Choroid plexus epithelial cell (primary cell): Measurements from ENCODE around the gene MRPL41.
"Not testable (repeated sequence)": the region's sequence is repeated elsewhere in the genome, so short reads cannot be mapped to it uniquely, and the experiment has no call there.

ENCODE experiments used
- DNase-seq: peaks from one replicate; pipeline ENCODE4 v3.0.0-alpha.2; 2010; ENCODE audit warnings: low read depth
- H3K4me3 ChIP-seq: 2 replicates; pipeline ENCODE4 v1.5.1; 2011; ENCODE audit warnings: low read depth, mild to moderate bottlenecking, control low read depth, low read length, moderate library complexity
- CTCF ChIP-seq: conservative IDR thresholded peaks from 2 replicates; pipeline ENCODE4 v1.5.1; 2011; ENCODE audit warnings: low read depth, mild to moderate bottlenecking, control low read depth, inconsistent platforms, low read length, moderate library complexity

MRPL41 gene

GRCh38 chr9:137550231-137550621 is 1.5 kb upstream of the MRPL41 start, which contains the start of gene PNPLA7:
Gene PNPLA7 (minus strand): TSS chr9:137550402. CDS start chr9:137550197, 205 bp downstream.
- peak; percentile 85 for DNase-seq
- H3K4me3 ChIP-seq, result peak within 1 kb of the TSS; percentile 70
- TF ChIP-seq CTCF, result no peak

DNA sequence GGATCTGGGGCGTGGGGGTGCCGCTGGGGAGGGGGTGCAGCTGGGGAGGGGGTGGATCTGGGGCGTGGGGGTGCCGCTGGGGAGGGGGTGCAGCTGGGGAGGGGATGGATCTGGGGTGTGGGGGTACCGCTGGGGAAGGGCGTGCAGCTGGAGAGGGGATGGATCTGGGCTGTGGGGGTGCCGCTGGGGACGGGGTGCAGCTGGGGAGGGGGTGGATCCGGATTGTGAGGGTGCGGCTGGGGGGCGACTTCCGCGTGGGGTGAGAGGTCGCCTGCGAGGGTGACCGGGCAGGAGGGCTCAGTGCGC is 768 bp upstream of the MRPL41 start:
- peak overlapping the region; percentile 70 for H3K4me3 ChIP-seq
- not testable (repeated sequence) for DNase-seq

DNA sequence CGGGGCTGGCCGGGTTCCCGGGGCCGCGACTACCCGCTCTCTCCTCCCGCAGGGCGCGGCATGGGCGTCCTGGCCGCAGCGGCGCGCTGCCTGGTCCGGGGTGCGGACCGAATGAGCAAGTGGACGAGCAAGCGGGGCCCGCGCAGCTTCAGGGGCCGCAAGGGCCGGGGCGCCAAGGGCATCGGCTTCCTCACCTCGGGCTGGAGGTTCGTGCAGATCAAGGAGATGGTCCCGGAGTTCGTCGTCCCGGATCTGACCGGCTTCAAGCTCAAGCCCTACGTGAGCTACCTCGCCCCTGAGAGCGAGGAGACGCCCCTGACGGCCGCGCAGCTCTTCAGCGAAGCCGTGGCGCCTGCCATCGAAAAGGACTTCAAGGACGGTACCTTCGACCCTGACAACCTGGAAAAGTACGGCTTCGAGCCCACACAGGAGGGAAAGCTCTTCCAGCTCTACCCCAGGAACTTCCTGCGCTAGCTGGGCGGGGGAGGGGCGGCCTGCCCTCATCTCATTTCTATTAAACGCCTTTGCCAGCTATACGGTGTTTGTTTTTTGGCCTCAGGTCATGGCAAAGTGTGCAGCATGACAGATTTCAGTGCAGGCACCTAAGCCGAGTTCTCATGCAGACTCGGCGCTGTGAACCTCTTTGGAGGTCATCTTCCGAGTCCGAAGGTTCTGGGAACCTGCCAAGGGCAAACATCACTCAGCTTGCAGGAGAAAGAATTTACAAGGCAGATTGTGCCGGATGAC is 516 bp downstream of the MRPL41 start:
- TF ChIP-seq CTCF, result no peak

DNA sequence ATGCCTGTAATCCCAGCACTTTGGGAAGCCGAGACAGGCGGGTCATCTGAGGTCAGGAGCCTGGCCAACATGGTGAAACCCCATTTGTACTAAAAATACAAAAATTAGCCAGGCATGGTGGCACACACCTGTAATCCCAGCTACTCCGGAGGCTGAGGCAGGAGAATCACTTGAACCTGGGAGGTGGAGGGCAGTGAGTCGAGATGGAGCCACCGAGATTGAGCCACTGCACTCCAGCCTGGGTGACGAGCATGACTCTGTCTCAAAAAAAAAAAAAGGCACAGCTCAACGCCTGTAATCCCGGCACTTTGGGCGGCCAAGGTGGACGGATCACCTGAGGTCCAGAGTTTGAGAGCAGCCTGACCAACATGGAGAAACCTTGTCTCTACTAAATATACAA is 2.0 kb downstream of the MRPL41 start:
- H3K4me3 ChIP-seq, DNase-seq: not testable (repeated sequence)

More for the DNA sequence above, 516 bp downstream of the MRPL41 start:
- peak; percentile 16 for DNase-seq
- H3K4me3 ChIP-seq, result peak overlapping the region; percentile 90

- no peak for DNase-seq
- no peak overlapping the region for H3K4me3 ChIP-seq
- no peak for TF ChIP-seq CTCF
These were observed 2.7 kb downstream of the MRPL41 start for GRCh38 chr9:137554349-137554748.

GRCh38 chr9:137555179-137555578 is 3.5 kb downstream of the MRPL41 start:
- TF ChIP-seq CTCF, result no peak
- DNase-seq, result no peak
- H3K4me3 ChIP-seq, result no peak overlapping the region

GRCh38 chr9:137556069-137556838 is 4.6 kb downstream of the MRPL41 start:
- TF ChIP-seq CTCF, result no peak
- H3K4me3 ChIP-seq, result no peak overlapping the region
- peak; percentile 27 for DNase-seq

DNA sequence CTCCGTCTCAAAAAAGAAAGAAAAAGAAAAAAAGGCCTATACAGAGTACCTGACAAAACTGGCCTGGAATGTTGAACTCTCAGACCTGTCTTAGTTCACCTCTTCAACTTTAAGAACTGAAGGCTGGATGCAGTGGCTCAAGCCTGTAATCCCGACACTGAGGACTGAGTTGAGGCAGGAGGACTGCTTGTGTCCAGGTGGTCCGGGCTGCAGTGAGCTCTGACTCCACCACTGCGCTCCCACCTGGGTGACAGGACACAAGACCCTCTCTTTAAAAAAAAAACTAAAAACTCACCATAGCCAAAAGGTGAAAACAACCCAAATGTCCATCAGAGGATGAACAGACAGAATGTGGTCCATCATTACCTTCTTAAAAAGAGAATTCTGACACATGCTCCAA is 6.4 kb downstream of the MRPL41 start:
- no peak for DNase-seq
- no peak overlapping the region for H3K4me3 ChIP-seq
- no peak for TF ChIP-seq CTCF
